Right lung (tissue), 10 donors: ENCODE measurements around the gene RNF38. TPM values are rescaled to one million over a fixed set of nuclear protein-coding genes. Genes with fewer than 3 reads are reported as not detected.
"Not testable (repeated sequence)": the region's sequence is repeated elsewhere in the genome, so short reads cannot be mapped to it uniquely, and the experiment has no call there.

ENCODE experiments used
- DNase-seq, 2 donors: peaks; one replicate each; pipeline ENCODE4 v3.0.0-alpha.2; 2013
- long read RNA-seq, 8 donors: transcript quantifications; one replicate each; lab custom pipeline, GENCODE V29; 2026
- polyA plus RNA-seq, 5 donors: library from polyadenylated mRNA; unstranded; fragments of 120-200 nt; gene quantifications; one replicate each; pipeline versions ENCODE4 v1.2.1 to v1.2.3, GENCODE V29; 2013; ENCODE audit warnings: inconsistent platforms in 1 of 5, low replicate concordance in 1 of 5; ENCODE audit not compliant: insufficient read length in 5 of 5, insufficient read depth in 1 of 5

The RNF38 gene
- polyA plus RNA-seq, result 10 to 100 TPM; 29.9 to 46.2 (median 41.2) TPM
- long read RNA-seq, donor 1, full-length matches to known transcripts, result 2 of 2 reads
- long read RNA-seq, donor 1, partial matches to known transcripts, result 0 of 2 reads
- long read RNA-seq, donor 1, other reads (novel, unspliced or antisense), result 0 of 2 reads
- long read RNA-seq, donor 2, full-length matches to known transcripts, result 1 of 1 reads
- long read RNA-seq, donor 2, partial matches to known transcripts, result 0 of 1 reads
- long read RNA-seq, donor 2, other reads (novel, unspliced or antisense), result 0 of 1 reads
- long read RNA-seq, donor 3, result 0 reads
- long read RNA-seq, donor 4, result 0 reads
- long read RNA-seq, donor 5, partial matches to known transcripts, result 0 of 1 reads
- long read RNA-seq, donor 5, other reads (novel, unspliced or antisense), result 0 of 1 reads
- long read RNA-seq, donor 6, result 0 reads
- long read RNA-seq, donor 7, result 0 reads
- long read RNA-seq, donor 8, result 0 reads

DNA sequence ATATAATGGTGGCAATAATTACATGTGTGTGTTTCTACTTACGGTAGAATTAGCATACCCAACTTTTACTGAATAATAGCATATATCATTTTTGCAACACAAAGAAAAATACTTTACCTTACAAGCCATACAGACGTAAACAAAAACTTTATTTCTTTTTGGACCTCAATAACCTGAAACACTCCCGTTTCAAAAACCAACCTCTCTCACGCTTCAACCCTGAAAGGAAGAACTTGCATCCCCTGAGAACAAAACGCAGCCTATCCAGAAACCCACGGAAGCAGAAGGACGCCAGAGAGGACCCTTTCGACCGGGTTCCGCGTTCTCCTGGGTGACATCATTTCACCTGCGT, at the start of gene RNF38:
Gene RNF38, minus strand, starts transcription at position 290 of the 352 bp plus-strand sequence. Its CDS starts 161 bp downstream, at position 129.
- DNase-seq, result no peak

DNA sequence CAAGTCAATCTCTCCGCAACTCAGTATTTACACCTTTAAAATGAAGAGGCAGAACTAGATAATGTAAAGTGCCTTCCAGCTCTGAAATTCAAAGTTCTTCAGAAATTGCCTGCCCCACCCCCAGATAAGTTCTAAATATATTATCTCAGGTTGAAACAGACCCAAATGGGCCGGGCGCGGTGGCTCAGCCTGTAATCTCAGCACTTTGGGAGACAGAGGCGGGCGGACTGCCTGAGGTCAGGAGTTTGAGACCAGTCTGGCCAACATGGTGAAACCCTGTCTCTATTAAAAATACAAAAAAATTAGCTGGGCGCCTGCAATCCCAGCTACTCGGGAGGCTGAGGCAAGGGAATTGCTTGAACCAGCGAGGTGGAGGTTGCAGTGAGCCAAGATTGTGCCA, 48.5 kb upstream of the RNF38 start:
- not testable (repeated sequence) for DNase-seq

DNA sequence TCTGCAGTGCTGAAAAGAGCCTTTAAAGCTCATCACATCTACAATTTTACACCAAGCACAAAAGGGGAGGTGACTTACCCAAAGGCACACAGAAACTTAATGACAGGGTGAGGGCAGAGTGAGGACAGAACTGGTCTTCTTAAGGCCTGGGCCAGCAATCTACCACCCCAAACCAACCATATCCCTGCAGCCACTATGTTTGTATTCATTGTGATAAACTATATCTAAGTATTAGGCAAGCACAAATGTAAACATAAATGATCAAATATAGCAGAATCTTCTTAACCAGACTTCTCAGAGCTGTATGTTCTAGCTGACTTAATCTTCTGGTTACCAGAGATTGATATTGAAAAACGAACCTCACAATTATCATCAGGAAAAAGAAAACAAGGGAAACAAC, 47.9 kb upstream of the RNF38 start:
- DNase-seq, result no peak

DNA sequence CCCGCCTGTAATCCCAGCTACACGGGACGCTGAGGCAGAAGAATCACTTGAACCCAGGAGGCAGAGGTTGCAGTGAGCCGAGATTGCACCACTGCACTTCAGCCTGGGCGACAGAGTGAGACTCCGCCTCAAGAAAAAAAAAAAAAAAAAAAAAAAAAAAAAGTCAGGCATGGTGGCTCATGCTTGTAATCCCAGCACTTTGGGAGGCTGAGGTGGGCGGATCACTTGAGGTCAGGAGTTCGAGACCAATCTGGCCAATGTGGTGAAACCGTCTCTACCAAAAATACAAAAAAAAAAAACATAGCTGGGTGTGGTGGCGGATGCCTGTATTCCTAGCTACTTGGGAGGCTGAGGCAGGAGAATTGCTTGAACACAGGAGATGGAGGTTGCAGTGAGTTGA, 46.6 kb upstream of the RNF38 start:
- not testable (repeated sequence) for DNase-seq

DNA sequence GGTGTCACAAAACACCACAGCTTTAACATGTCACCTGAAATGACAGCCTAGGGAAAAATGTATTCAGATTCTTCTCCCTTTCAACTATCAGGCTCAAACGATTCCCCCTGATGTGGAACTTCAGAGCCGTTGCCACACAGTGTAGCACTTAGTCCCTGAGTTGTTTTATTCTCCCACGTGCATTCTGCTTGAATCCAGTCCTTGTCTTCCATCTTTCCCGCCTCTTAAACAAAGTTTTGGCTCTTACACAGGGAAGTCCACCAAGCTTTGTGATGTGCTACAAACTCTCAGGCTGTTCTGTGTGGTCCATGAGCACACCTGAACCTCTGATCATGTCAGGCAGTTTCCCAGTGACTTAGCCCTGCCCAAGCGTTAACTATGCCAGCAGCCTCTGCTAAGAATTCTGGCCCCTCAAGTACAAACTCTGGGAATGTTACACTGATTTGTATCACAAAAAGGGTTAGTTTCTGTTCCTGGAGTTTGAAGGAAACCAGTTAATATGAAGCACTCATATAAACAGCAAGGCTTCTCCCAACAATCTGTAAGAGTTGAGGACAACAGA, 45.8 kb upstream of the RNF38 start:
- no peak for DNase-seq

DNA sequence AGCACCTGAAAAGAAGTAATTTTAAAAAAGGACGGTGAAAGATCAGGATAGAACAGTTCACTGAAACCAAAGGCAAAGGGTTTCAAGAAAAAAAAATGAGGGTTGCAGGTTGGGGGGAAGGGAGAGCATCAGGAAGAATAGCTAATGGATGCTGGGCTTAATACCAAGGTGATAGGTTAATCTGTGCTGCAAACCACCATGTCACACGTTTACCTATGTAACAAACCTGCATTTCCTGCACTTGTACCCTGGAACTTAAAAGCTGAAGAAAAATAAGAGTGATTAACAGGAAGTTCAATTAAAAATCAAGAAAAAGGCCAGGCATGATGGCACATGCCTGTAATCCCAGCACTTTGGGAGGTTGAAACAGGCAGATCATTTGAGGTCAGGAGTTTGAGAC, 44.1 kb upstream of the RNF38 start:
- DNase-seq, result no peak

DNA sequence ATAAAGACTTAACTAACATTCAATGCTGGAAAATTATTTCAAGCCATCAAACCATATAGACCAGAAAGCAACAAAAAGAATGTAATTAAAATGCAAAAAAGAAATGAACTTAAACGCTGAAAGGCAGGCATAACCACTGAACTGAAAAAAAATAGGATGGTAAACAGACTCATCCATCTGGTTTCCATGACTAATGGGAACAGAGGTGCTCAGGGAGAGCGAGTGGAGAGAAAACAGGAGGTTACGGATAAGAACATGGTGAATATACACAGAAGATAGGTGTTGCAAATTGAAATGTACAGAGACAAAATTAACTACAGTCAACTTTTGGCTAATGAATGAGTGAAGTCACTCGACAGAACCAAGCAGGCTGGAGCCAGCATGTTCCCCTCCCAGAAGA, 43.5 kb upstream of the RNF38 start:
- DNase-seq, result no peak

DNA sequence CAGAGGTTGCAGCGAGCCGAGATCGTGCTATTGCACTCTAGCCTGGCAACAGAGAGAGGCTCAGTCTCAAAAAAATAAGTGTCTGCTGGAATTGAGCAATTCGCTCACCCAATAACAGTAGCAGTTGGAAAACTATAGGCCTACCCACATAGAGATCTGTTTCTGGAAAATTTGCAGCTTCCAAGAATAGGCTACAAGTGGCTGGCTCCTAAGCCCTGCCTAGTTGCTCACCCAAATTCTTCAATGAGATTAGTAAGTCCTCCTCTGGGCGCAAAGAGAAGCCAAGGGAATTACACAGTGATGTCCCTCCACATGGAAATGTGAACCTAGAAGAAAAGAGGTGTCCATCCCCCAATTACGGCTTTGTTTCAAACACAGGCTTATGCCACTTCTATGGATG, 42.6 kb upstream of the RNF38 start:
- no peak for DNase-seq

DNA sequence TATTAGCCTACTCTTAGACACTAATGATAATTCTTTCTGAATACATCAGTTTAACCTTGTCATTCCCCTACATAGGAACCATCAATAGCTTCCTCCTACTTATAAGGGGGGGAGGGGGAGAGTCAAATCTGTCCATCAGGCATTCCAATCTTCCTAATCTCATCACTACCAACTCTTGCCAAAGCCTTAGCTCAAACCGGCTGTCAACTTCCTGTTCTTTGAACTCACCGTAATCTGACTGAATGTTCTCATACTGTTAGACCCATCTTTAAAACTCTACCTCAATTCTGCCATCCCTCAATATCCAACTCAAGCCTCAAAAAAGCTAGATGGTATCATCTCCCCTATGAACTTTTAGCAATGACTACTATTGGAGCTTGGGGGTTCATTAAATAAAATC, 41.9 kb upstream of the RNF38 start:
- DNase-seq, result no peak

DNA sequence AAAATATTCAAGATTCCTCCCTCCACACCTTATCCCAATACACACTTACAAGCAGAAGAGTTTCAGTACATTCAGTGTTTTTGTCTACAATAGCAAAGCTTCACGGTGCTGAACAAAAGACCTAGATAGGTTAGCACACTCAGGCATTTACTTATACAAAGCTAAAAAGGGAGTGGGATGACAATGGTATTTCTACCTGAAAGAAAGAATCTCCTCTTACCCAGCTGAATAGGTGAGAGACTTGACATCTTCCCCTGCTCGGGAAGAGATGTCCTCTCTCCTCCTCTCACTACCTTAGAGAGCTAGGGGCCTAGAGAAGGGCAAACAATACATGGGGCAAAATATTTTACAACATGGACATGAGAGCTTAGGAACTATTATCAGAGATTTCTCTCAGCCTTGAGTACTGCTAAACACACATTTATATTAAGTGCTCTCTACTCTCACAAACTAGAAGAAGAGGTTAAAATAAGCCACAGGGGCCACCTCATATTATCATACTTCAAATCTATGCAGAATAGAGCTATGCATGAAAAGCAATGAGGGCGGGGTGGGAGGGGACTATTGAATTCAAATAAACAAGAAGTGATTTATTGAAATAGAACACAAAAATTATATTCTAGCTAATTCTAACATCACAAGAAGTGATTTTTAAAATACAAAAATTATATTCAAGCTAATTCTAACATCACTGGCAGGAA, 38.6 kb upstream of the RNF38 start:
- no peak for DNase-seq

DNA sequence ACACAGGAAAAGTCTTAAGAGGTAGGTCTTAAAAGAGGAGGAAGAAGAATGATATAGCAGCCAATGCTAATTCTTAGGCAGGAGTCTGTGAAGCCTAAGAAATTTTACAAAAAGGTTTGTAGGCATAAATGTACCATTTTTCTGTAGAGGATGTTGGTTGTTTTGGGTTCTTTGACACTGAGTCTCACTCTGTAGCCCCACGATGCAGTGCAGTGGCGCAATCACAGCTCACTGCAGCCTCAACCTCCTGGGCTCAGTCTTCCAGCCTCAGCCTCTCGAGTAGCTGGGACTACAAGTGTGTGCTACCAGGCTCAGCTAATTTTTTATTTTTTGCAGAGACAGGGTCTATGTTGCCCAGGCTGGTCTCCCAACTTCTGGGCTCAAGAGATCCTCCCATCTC, 37.7 kb upstream of the RNF38 start:
- no peak for DNase-seq

DNA sequence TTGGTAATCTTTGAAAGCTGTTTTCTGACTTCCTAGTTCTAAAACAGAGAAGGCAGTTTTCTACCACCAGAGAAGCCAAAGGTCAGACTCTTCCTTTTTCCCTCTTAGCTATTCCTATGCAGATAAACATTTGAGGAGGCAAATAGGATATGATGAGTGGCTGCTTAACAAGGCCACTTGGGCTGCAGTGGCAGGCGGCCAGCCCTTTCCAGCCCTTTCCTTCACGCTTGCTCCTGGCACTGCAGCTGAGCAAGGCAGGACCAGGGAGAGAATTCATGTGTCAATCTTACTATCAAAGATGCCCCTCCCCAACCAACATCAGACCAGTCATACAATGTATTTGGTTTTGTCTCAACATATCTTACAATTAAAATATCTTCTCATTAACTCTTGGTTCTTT, 36.8 kb upstream of the RNF38 start:
- DNase-seq, result peak in 1 of 2 donors; percentile 16

DNA sequence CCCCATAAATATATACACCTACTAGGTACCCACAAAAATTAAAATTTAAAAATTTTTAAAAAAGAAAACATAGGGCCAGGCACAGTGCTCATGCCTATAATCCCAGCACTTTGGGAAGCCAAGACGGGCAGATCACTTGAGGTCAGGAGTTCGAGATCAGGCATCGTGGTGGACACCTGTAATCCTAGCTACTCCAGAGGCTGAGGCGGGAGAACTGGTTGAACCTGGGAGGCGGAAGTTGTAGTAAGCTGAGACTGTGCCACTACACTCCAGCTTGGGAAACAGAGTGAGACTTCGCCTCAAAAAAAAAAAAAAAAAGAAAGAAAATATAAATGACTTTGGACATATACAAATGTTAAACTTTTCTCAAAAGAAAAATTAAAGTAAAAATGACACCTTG, 33.3 kb upstream of the RNF38 start:
- no peak for DNase-seq

DNA sequence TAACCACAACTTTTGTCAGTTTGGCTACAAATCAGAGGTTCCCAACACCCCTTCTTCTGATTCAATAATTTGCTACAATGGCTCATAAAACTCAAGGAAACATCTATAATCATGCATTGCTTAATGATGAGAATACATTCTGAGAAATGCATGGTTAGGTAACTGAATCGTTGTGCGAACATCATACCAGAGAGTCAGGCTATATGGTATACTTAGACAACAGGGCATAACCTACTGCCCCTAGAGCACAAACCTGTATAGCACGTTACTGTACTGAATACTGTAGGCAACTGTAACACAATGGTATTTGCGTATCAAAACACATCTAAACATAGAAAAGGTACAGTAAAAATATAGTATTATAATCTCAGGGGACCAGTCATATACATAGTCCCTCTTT, 31.0 kb upstream of the RNF38 start:
- DNase-seq, result no peak

DNA sequence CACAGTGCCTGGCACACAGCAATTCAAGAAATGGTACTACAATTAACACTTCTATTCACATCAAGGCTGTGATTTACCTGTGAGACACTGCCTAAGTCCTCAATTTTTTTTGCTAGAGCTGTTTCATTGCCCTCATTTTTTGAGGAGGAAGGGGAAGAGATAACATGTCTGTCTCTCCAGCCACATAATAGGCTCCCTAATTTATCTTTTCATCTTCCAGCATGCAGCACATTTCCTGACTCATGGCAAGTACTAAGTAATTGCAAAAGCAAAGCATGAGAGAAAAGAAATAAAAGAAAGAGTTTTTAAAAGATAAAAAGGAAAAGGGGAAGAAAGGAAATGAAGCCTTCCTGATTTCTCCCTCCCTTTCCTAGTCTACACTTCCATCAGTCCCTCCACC, 26.9 kb upstream of the RNF38 start:
- no peak for DNase-seq

DNA sequence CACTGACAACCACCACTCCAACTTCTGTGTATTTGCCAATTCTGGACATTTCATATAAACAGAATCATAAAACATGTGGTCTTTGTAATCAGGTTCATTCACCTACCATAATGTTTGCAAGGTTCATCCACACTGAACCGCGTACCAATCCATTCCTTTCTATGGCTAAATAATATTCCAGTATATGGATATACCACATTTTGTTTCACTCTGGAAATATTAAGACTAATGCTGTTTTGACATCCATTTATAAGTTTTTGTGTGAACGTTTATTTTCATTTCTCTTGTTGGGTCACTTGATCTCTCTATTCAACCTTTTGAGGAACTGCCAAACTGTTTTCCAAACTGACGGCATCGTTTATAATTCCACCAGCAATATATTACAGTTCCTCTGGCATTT, 26.3 kb upstream of the RNF38 start:
- no peak for DNase-seq

DNA sequence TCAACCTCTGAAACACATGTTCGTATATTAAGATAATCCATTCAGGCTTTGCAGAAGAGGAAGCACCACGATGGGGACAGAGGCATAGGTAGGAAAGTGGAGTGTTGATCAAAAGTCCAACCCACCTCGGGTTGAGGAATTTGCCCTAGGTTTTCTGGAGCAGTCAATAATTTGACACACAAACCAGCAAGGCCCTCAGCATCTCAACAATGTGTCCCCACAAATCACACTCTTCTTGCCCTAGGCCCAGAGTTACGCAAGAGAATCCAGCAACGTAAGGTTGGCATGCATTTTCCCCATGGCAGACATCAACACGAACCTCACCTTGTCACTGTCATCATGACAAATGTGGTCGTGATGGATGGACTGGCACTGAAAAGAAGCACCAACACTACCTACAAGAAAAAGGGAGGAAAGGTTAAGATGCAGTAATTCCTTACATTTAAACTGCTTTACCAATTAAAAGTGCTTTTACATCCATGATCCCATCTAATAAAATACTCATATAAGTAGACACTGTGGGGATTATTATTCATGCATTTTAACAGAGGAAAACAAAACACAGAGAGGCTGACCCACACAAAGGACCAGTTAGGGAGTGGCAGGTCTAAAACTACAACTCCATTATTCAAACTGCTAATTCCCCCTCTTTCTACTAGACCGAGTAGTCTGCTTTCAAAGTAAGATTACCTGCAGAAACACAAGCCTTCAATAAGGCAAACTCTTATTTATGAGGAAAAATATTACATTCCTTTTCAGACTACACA, 24.4 kb upstream of the RNF38 start:
- DNase-seq, result no peak

DNA sequence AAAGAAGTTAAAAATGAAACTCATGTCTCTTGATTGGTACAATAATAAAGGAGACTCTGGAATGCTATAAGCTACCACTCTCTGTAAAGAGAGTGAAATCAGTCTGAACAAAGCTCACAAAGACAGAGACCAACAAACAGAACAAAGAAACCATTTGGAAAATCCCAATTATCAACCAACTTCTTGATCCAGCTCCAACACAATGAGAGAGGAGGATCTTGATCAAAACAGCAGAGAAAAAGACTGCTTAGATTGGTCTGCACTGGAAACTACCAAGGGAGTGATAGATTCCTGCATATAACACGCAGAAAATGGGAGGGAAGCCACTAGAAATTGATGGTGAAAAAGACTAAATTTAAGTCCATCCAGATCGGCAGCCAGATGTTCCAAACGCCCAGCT, 23.1 kb upstream of the RNF38 start:
- no peak for DNase-seq

DNA sequence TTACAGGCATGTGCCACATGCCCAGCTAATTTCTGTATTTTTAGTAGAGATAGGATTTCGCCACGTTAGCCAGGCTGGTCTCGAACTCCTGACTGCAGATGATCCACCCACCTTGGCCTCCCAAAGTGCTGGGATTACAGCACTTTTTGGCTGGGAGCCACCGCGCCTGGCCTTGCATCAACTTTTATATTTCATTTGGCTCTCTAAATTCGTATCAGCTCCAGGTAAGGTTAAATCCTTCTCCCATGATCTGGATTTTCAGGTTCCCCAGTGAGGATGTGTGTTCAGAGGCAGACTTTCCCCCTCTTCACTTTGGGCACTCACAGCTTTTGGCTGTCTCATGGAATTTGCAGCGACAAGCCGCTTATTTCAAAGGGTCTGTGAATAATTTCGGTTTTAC, 16.8 kb upstream of the RNF38 start:
- DNase-seq, result peak; percentile 22 to 35

DNA sequence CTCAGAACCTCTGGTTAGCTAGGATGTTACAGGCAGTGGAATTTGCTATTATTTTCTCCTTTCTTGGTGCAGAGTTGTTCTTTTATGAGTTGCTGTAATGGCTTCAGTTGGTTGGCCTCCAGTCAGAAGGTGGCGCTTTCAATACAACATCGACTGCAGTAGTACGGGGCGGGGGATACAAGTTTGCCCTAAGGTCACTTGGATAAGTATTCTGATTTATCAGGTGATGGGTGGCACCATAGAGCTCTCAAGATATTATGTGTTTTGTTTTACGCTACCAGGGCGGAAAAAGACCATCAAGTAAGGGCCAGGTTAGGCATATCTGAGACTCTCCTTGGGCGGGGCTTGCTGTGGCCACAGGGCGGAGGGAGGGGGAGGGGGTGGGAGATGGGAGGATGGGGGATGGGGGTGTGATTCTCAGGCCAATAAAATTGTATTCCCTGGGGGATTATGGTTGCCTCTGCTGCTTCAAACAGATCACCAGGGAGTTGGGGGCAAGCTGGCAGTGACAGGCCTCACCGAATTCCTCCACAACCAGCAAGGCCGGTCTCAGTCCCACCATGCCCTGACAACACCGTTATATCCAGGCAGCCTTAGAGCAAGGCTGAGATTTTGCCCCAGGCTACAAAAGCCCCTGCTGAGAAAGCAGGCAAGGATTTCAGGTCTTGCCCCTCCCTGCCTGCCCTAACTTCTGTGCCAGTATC, 15.9 kb upstream of the RNF38 start:
- no peak for DNase-seq

DNA sequence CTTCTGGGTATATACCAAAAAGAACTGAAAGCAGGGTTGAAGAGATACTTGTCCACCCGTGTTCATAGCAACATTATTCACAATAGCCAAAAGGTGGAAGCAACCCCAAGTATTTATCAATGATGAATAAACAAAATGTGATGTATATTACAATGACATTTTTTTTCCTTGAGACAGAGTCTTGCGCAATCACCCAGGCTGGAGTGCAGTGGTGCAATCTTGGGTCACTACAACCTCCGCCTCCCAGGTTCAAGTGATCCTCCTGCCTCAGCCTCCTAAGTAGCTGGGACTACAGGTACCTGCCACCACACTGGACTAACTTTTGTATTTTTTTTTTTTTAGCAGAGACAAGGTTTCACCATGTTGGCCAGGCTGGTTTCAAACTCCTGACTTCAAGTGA, 11.3 kb upstream of the RNF38 start:
- DNase-seq, result not testable (repeated sequence)

DNA sequence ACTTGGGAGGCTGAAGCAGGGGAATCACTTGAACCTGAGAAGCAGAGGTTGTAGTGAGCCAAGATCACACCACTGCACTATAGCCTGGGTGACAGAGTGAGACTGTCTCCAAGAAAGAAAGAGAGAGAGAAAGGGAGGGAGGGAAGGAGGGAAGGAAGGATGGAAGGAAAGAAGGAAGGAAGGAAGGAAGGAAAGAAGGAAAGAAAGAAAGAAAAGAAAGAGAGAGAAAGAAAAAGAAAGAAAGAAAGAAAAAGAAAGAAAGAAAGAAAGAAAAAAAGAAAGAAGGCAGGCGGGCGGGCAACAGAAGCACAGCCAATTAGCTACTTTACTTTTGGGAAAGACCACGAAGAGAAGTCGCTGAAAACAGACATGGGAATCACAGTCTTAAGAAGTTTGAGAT, 9.0 kb upstream of the RNF38 start:
- DNase-seq, result not testable (repeated sequence)
